ENCODE results near the gene DCTD. TPM values are rescaled to one million over a fixed set of nuclear protein-coding genes. Genes with fewer than 3 reads are reported as not detected.
"Not testable (repeated sequence)": the region's sequence is repeated elsewhere in the genome, so short reads cannot be mapped to it uniquely, and the experiment has no call there.

Gene DCTD
- total RNA-seq, 1 experiment from 2014 or later = 109 TPM

- no peak for DNase-seq (ENCODE audit: low read depth)
Measured at GRCh38 chr4:182921608-182922007, 4.4 kb upstream of the DCTD start.

GRCh38 chr4:182920676-182921075, 3.5 kb upstream of the DCTD start:
- no peak for DNase-seq (ENCODE audit: low read depth)

GRCh38 chr4:182918791-182919302, 1.7 kb upstream of the DCTD start:
- DNase-seq (ENCODE audit: low read depth) = no peak

- no peak for DNase-seq (ENCODE audit: low read depth)
Measured at GRCh38 chr4:182918044-182918607, 940 bp upstream of the DCTD start.

GRCh38 chr4:182916483-182917181, 554 bp downstream of the DCTD start:
- DNase-seq (ENCODE audit: low read depth) = peak; percentile 65

- no peak for DNase-seq (ENCODE audit: low read depth)
Measured at GRCh38 chr4:182914357-182914756, 2.8 kb downstream of the DCTD start.

- DNase-seq (ENCODE audit: low read depth) = no peak
Measured at GRCh38 chr4:182913621-182914020, 3.6 kb downstream of the DCTD start.

GRCh38 chr4:182913036-182913435, 4.2 kb downstream of the DCTD start:
- DNase-seq (ENCODE audit: low read depth) = no peak

GRCh38 chr4:182908124-182908523, 9.1 kb downstream of the DCTD start:
- DNase-seq (ENCODE audit: low read depth) = no peak

GRCh38 chr4:182907396-182907795, 9.8 kb downstream of the DCTD start:
- DNase-seq (ENCODE audit: low read depth) = no peak

- DNase-seq (ENCODE audit: low read depth) = no peak
Measured at GRCh38 chr4:182906786-182907185, 10.4 kb downstream of the DCTD start.

GRCh38 chr4:182905038-182905437, 12.1 kb downstream of the DCTD start:
- DNase-seq (ENCODE audit: low read depth) = no peak

GRCh38 chr4:182904211-182904761, 12.9 kb downstream of the DCTD start:
- DNase-seq (ENCODE audit: low read depth) = no peak

- DNase-seq (ENCODE audit: low read depth) = no peak
Measured at GRCh38 chr4:182903013-182903412, 14.2 kb downstream of the DCTD start.

GRCh38 chr4:182901337-182901736, 15.8 kb downstream of the DCTD start:
- no peak for DNase-seq (ENCODE audit: low read depth)

GRCh38 chr4:182900021-182900420, 17.2 kb downstream of the DCTD start:
- DNase-seq (ENCODE audit: low read depth) = not testable (repeated sequence)

GRCh38 chr4:182898479-182898799, 18.7 kb downstream of the DCTD start:
- no peak for DNase-seq (ENCODE audit: low read depth)

- no peak for DNase-seq (ENCODE audit: low read depth)
Measured at GRCh38 chr4:182897601-182898478, 19.3 kb downstream of the DCTD start.

- DNase-seq (ENCODE audit: low read depth) = no peak
Measured at GRCh38 chr4:182896421-182896820, 20.8 kb downstream of the DCTD start.

- no peak for DNase-seq (ENCODE audit: low read depth)
Measured at GRCh38 chr4:182895791-182896292, 21.3 kb downstream of the DCTD start.

- DNase-seq (ENCODE audit: low read depth) = no peak
Measured at GRCh38 chr4:182894681-182895275, 22.4 kb downstream of the DCTD start.

Measured in LHCN-M2 (cell line).